A673 (cell line): ENCODE data around the gene AP3S2. TPM values are rescaled to one million over a fixed set of nuclear protein-coding genes. Genes with fewer than 3 reads are reported as not detected.

Experiments
- BruUV-seq: library from RNA; stranded (reverse); fragments of 400-500 nt; replicated peaks from 2 replicates; lab custom pipeline; 2021; lab: Mats Ljungman, UMichigan
- CTCF ChIA-PET: fragments of 300-600 bp; sonication (Branson Sonifier 250); formaldehyde crosslinking; loops from one replicate; lab custom pipeline; 2022; ENCODE audit warnings: antibody characterized with exemption; lab: Charles Lee
- POLR2A ChIA-PET: fragments of 300-600 bp; sonication (Branson Sonifier 250); formaldehyde crosslinking; loops from one replicate; lab custom pipeline; 2022; ENCODE audit warnings: antibody characterized with exemption; ENCODE audit not compliant: low non-redundant PET; lab: Charles Lee
- DNase-seq: peaks from one replicate; pipeline ENCODE4 v3.0.0-alpha.2; 2015; ENCODE audit warnings: low spot score
- H3K27ac ChIP-seq: fragments of 200-600 bp; sonication (generic); 2 replicates; pipeline ENCODE4 v1.5.1; 2016; ENCODE audit warnings: mixed run types, low read depth, mild to moderate bottlenecking, mixed read lengths, antibody characterized with exemption, low read length; ENCODE audit not compliant: poor library complexity, severe bottlenecking
- H3K27me3 ChIP-seq: fragments of 200-600 bp; sonication (generic); replicated peaks from 2 replicates; pipeline ENCODE4 v1.6.1; 2017; ENCODE audit warnings: mixed run types, low read depth, mild to moderate bottlenecking, mixed read lengths, antibody characterized with exemption, low read length; ENCODE audit not compliant: insufficient read depth, poor library complexity
- H3K36me3 ChIP-seq: fragments of 200-600 bp; sonication (generic); 2 replicates; pipeline ENCODE4 v1.6.1; 2016; ENCODE audit warnings: mixed run types, mild to moderate bottlenecking, mixed read lengths, antibody characterized with exemption, low read length; ENCODE audit not compliant: insufficient read depth, poor library complexity, severe bottlenecking
- H3K4me1 ChIP-seq: fragments of 200-600 bp; sonication (generic); 2 replicates; pipeline ENCODE4 v1.6.1; 2017; ENCODE audit warnings: mixed run types, mild to moderate bottlenecking, mixed read lengths, antibody characterized with exemption, low read length; ENCODE audit not compliant: insufficient read depth, poor library complexity, severe bottlenecking
- H3K4me3 ChIP-seq: fragments of 200-600 bp; sonication (generic); 2 replicates; pipeline ENCODE4 v1.5.1; 2016; ENCODE audit warnings: low read depth, mixed run types, mild to moderate bottlenecking, mixed read lengths, low read length; ENCODE audit not compliant: poor library complexity, severe bottlenecking
- H3K9me3 ChIP-seq: fragments of 200-600 bp; sonication (generic); 2 replicates; pipeline ENCODE4 v1.6.1; 2016; ENCODE audit warnings: mixed run types, low read depth, mild to moderate bottlenecking, mixed read lengths, antibody characterized with exemption, low read length; ENCODE audit not compliant: poor library complexity, severe bottlenecking
- EZH2 ChIP-seq: fragments of 200-600 bp; sonication (generic); IDR thresholded peaks from 2 replicates; pipeline ENCODE4 v1.6.1; 2017; ENCODE audit warnings: borderline replicate concordance, low read depth, mild to moderate bottlenecking, mixed read lengths, antibody characterized with exemption, low read length; ENCODE audit not compliant: poor library complexity, severe bottlenecking
- intact Hi-C: fragments of 100-400 bp; cut with micrococcal nuclease; formaldehyde crosslinking; loops from one replicate; pipeline ENCODE4 v1.10.0; 2022; ENCODE audit not compliant: unreplicated experiment
- total RNA-seq: library from RNA; stranded (reverse); gene quantifications from 2 replicates; pipeline ENCODE4 v1.2.3, GENCODE V29; 2021
- TF ChIP-seq, protein P1 (sequence below): fragments of 300-800, 200-600 bp; sonication (generic); conservative IDR thresholded peaks from 2 replicates; pipeline ENCODE4 v1.5.1; 2017; ENCODE audit warnings: low read depth, mild to moderate bottlenecking, antibody characterized with exemption, low read length, moderate library complexity, mixed read lengths

AP3S2 gene
- total RNA-seq, 1 experiment from 2014 or later = 32.0 TPM

DNA sequence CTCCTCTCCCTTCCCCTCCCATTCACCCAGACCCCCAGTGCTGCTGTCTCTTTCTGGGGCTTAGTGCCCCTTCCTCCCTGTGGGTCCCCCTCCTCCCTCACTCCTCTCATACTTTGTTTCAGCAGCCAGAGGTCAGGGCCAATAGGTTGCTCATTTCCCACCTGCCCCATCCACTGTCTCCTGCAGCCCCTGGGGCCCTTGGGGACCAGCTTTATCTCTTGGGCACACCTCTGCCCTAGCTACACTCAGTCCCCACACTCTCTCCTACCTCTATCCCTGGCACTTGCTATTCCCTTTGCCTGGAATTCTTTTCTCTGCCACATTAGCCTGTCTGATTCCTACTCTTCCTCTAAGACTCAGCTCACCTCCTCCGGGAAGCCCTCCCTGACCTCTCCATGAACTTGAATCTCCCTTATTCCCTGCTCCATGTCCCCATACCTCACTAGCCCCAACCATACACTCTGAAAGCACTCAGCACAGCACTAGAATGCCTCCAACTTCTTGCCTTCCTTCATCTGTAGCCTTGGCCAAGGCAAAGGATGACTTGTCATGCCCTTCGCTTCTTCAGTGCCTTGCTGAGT, 93.8 kb downstream of the AP3S2 start:
- CTCF ChIA-PET = no interaction called here
- POLR2A ChIA-PET = no interaction called here
- intact Hi-C loops = no loop called here
- no peak for TF ChIP-seq EZH2
- TF ChIP-seq, protein P1, sequence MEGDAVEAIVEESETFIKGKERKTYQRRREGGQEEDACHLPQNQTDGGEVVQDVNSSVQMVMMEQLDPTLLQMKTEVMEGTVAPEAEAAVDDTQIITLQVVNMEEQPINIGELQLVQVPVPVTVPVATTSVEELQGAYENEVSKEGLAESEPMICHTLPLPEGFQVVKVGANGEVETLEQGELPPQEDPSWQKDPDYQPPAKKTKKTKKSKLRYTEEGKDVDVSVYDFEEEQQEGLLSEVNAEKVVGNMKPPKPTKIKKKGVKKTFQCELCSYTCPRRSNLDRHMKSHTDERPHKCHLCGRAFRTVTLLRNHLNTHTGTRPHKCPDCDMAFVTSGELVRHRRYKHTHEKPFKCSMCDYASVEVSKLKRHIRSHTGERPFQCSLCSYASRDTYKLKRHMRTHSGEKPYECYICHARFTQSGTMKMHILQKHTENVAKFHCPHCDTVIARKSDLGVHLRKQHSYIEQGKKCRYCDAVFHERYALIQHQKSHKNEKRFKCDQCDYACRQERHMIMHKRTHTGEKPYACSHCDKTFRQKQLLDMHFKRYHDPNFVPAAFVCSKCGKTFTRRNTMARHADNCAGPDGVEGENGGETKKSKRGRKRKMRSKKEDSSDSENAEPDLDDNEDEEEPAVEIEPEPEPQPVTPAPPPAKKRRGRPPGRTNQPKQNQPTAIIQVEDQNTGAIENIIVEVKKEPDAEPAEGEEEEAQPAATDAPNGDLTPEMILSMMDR = no peak
- no peak for DNase-seq
- Histone ChIP-seq H3K27me3 (no peaks in the 10 kb centered on the region), H3K4me1 (no peaks in the 10 kb centered on the region), H3K36me3 (no peaks in the 10 kb centered on the region), H3K4me3 (no peak overlapping the region), H3K27ac (no peak overlapping the region), H3K9me3 (no peaks in the 10 kb centered on the region)
- BruUV-seq = no TSS peak

- H3K4me3 ChIP-seq = no peak overlapping the region
- no peaks in the 10 kb centered on the region for H3K9me3 ChIP-seq
- no peak overlapping the region for H3K27ac ChIP-seq
- no peaks in the 10 kb centered on the region for H3K27me3 ChIP-seq
- no TSS peak for BruUV-seq
- ChIA-PET CTCF (no interaction called here), POLR2A (no interaction called here)
- no peaks in the 10 kb centered on the region for H3K4me1 ChIP-seq
- H3K36me3 ChIP-seq = no peaks in the 10 kb centered on the region
- no peak for DNase-seq
- TF ChIP-seq EZH2 = no peak
- TF ChIP-seq, protein P1 = no peak
- intact Hi-C loops = no loop called here
Observed at GRCh38 chr15:89799011-89799911, 94.5 kb downstream of the AP3S2 start.

DNA sequence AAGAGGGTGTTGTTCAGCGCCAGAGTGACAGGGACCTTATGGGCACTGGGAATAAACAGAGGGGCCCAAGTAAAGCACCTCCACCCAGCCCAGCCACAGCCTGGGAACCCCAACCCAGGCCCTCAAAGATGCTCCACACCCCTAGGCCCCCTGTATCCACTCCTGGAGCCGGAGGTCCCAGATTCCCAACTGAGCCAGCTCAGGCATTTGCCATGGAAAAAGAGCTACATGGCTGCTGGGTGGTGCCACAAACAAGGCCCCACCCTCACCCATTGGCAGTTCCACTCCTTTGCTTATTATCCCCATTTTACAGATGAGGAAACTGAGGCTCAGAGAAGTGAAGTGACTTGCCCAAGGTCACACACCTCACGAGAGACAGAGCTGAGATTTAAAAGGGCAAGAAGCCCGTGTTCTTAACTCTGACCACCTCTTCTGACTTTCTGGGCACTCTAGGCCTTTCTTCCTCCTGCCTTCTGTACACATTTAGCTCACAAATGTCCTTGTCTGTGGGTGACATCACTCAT, 96.1 kb downstream of the AP3S2 start:
- no peak for DNase-seq
- Histone ChIP-seq H3K27ac (no peak overlapping the region), H3K4me3 (no peak overlapping the region), H3K9me3 (no peaks in the 10 kb centered on the region), H3K27me3 (no peaks in the 10 kb centered on the region), H3K36me3 (no peaks in the 10 kb centered on the region), H3K4me1 (no peaks in the 10 kb centered on the region)
- TF ChIP-seq, protein P1 = no peak
- no peak for TF ChIP-seq EZH2
- intact Hi-C loops = no loop called here
- CTCF ChIA-PET = no interaction called here
- BruUV-seq = no TSS peak
- POLR2A ChIA-PET = no interaction called here
